ENCODE results near the gene CERS1. TPM values are rescaled to one million over a fixed set of nuclear protein-coding genes. Genes with fewer than 3 reads are reported as not detected.

CERS1 gene
- total and polyA plus RNA-seq, 10 of the 15 experiments (the other 5 are each of a cell fraction or from before 2014, with no cell fraction given), result 0.19 TPM; not detected in 9

- no peak for TF ChIP-seq MLLT1 (IDR thresholded peaks at IDR 0.05)
- TF ChIP-seq EED (IDR thresholded peaks at IDR 0.05; ENCODE audit: low read depth), result no peak
- TF ChIP-seq E4F1 (IDR thresholded peaks at IDR 0.05; ENCODE audit: borderline replicate concordance, partially characterized antibody), result no peak
- TF ChIP-seq SMC3 (IDR thresholded peaks at IDR 0.05; ENCODE audit: borderline replicate concordance, low read length), result no peak
- no peak for TF ChIP-seq ZBTB40 (IDR thresholded peaks at IDR 0.05; ENCODE audit: borderline replicate concordance)
- TF ChIP-seq NBN (IDR thresholded peaks at IDR 0.05), result no peak
- no peak for TF ChIP-seq TARDBP (IDR thresholded peaks at IDR 0.05; ENCODE audit: borderline replicate concordance)
- no peak for TF ChIP-seq STAT3 (IDR thresholded peaks at IDR 0.05; ENCODE audit: low read depth, low read length)
- no peak for TF ChIP-seq SREBF1 (IDR thresholded peaks at IDR 0.05; ENCODE audit: low read length)
- TF ChIP-seq ZNF24 (IDR thresholded peaks at IDR 0.05), result no peak
- no peak for TF ChIP-seq RELA (IDR thresholded peaks at IDR 0.05; ENCODE audit: borderline replicate concordance, partially characterized antibody)
- TF ChIP-seq ESRRA (IDR thresholded peaks at IDR 0.05; ENCODE audit: low read length), result no peak
- no peak for TF ChIP-seq SUPT20H (IDR thresholded peaks at IDR 0.05; ENCODE audit: borderline replicate concordance, control insufficient read depth, low read depth, low read length)
- no peak for TF ChIP-seq ELK1 (IDR thresholded peaks at IDR 0.05; ENCODE audit: low read depth, low read length)
- no peak for TF ChIP-seq ZNF687 (IDR thresholded peaks at IDR 0.05)
- TF ChIP-seq ZNF384 (IDR thresholded peaks at IDR 0.05; ENCODE audit: borderline replicate concordance, low read depth, low read length), result no peak
Measured at GRCh38 chr19:18940769-18941627, 45.0 kb upstream of the CERS1 start, which contains the start of gene HOMER3 (continued).
